ENCODE measurements around the gene BCL2L11. TPM values are rescaled to one million over a fixed set of nuclear protein-coding genes. Genes with fewer than 3 reads are reported as not detected.

BCL2L11 gene
- total and polyA plus RNA-seq, 8 donors = 2.7 to 14.9 (median 8.8) TPM

DNA sequence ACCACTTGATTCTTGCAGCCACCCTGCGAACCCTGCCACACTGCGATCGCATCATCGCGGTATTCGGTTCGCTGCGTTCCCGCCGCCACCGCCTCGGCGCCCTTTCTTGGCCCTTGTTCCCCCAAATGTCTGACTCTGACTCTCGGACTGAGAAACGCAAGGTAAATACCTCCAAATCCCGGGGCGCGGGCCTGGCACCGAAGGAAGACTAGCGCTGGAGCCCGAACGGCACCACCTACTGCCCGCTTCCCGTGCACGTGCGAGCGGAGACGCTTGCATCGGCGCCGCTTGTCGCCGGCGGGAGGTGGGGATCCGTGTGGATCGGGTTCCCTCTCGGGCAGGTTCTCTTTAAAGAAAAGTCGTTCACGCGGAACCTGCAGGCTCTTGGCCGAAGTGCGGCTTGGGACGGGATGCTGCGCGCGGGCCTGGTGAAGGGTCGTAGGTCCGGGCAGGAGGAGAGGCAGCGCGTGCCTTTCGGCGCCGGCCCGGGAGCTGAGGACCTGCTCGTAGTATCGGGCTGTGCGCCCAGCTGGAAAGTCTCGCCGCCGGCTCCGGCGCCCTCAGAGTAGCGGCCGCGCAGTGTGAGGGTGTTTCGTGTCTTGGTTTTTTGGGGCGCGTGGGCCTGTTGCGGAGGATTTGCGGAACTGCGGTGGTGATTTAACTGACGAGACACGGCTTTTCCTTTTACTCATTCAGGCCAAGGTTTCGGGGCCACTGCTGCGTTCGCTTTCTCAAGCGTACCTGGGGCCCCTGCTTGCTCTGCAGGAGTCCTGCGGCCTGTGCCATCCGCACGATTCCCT, 514 bp downstream of the BCL2L11 start:
- Histone ChIP-seq H3K27ac (peak overlapping the region; percentile 55 to 88 (median 86)), H3K9me3 (no peaks in the 10 kb centered on the region), H3K4me3 (peak overlapping the region; percentile 66 to 88 (median 76)), H3K27me3 (peaks cover 0 to 13% (median 0%) of the 10 kb centered on the region in 4 donors), H3K36me3 (no peaks in the 10 kb centered on the region), H3K4me1 (peaks cover 3 to 17% (median 4%) of the 10 kb centered on the region in 3 donors)
- 0% methylated on average over 77 to 80 of the region's 80 CpGs for WGBS, 2 donors
- ATAC-seq (peak; percentile 25 to 54 (median 34)), DNase-seq (peak; percentile 46 to 87 (median 66)), FAIRE-seq (no peak)
- TF ChIP-seq, protein P1, sequence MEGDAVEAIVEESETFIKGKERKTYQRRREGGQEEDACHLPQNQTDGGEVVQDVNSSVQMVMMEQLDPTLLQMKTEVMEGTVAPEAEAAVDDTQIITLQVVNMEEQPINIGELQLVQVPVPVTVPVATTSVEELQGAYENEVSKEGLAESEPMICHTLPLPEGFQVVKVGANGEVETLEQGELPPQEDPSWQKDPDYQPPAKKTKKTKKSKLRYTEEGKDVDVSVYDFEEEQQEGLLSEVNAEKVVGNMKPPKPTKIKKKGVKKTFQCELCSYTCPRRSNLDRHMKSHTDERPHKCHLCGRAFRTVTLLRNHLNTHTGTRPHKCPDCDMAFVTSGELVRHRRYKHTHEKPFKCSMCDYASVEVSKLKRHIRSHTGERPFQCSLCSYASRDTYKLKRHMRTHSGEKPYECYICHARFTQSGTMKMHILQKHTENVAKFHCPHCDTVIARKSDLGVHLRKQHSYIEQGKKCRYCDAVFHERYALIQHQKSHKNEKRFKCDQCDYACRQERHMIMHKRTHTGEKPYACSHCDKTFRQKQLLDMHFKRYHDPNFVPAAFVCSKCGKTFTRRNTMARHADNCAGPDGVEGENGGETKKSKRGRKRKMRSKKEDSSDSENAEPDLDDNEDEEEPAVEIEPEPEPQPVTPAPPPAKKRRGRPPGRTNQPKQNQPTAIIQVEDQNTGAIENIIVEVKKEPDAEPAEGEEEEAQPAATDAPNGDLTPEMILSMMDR (IDR thresholded peaks at IDR 0.05) = no peak
- intact Hi-C loops (cut with DNase I) = no loop called here

DNA sequence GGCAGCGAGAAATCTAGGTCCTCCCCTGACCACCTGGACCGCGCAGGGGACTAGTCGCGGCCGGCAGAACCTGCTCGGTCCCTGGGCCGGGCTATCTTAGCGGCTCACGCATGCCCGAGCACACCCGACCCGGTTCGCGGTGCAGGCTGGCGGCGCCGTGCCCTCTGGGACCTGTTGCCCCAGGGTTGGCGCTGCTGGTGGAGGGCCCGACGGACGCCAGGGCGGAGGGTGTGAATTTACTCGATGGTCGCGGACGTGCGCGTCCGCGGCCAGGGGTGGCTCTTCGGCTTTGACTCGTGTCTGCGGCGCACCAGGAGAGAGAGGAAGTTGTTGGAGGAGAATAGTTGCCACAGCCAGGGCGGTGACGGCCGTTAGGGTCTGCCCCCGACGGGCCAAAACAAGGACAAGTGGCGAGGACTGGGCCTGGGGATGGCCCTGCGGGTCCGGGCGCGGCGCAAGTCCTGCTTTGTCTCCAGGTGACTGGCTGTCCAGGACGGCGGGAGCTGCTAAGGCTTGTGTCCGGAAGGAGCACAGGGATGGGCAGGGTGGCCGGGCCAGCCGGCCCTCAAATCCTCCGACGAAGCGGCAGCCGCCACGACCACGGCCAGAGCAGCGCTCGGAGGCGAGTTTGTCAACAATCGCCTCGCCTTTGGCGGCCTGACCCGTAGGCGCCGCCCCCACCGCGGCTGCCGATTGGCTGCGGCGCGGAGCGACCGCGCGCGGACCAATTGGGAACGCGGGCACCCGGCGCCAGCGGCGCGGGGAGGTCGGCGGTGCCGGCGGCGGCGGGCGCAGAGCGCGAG, 1.3 kb downstream of the BCL2L11 start:
- no peaks in the 10 kb centered on the region for H3K9me3 ChIP-seq
- FAIRE-seq (no peak), ATAC-seq (peak; percentile 72 to 81 (median 76)), DNase-seq (peak; percentile 88 to 96 (median 92))
- TF ChIP-seq, protein P1 (IDR thresholded peaks at IDR 0.05) = no peak
- 0% methylated on average over 85 to 93 of the region's 93 CpGs for WGBS, 2 donors
- peak overlapping the region; percentile 55 to 88 (median 86) for H3K27ac ChIP-seq
- H3K27me3 ChIP-seq = peaks cover 0 to 13% (median 0%) of the 10 kb centered on the region in 4 donors
- intact Hi-C loops (cut with DNase I) = no loop called here
- peaks cover 3 to 14% (median 4%) of the 10 kb centered on the region in 3 donors for H3K4me1 ChIP-seq
- peak overlapping the region; percentile 66 to 88 (median 76) for H3K4me3 ChIP-seq
- no peaks in the 10 kb centered on the region for H3K36me3 ChIP-seq

- intact Hi-C loops (cut with DNase I) = no loop called here
- WGBS, 2 donors = 0 to 1% methylated on average over 84 to 92 of the region's 92 CpGs
- TF ChIP-seq, protein P1 (IDR thresholded peaks at IDR 0.05) = no peak
- Histone ChIP-seq H3K27ac (peak overlapping the region; percentile 82 to 87 (median 84)), H3K4me3 (peak overlapping the region; percentile 67 to 88 (median 76)), H3K4me1 (peaks cover 3 to 6% (median 4%) of the 10 kb centered on the region in 3 donors), H3K9me3 (no peaks in the 10 kb centered on the region), H3K27me3 (peaks cover 0 to 13% (median 0%) of the 10 kb centered on the region in 4 donors), H3K36me3 (no peaks in the 10 kb centered on the region)
- peak; percentile 32 to 52 (median 40) for ATAC-seq
- DNase-seq = peak; percentile 80 to 94 (median 85)
- FAIRE-seq = no peak
These were observed 2.1 kb downstream of the BCL2L11 start for GRCh38 chr2:111122631-111123421.

DNA sequence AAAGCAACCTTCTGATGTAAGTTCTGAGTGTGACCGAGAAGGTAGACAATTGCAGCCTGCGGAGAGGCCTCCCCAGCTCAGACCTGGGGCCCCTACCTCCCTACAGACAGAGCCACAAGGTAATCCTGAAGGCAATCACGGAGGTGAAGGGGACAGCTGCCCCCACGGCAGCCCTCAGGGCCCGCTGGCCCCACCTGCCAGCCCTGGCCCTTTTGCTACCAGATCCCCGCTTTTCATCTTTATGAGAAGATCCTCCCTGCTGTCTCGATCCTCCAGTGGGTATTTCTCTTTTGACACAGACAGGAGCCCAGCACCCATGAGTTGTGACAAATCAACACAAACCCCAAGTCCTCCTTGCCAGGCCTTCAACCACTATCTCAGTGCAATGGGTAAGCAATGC, 3.0 kb downstream of the BCL2L11 start:
- Histone ChIP-seq H3K27me3 (peaks cover 0 to 9% (median 0%) of the 10 kb centered on the region in 4 donors), H3K4me1 (peaks cover 3 to 6% (median 4%) of the 10 kb centered on the region in 3 donors), H3K9me3 (no peaks in the 10 kb centered on the region), H3K36me3 (no peaks in the 10 kb centered on the region), H3K27ac (no peak overlapping the region), H3K4me3 (peak overlapping the region in 1 of 4 donors; percentile 81)
- FAIRE-seq (no peak), DNase-seq (no peak), ATAC-seq (no peak)
- intact Hi-C loops (cut with DNase I) = no loop called here
- TF ChIP-seq, protein P1 (IDR thresholded peaks at IDR 0.05) = no peak
- WGBS, 2 donors = 89 to 90% methylated on average over 7 of the region's 7 CpGs

Data from pancreas (tissue), 10 donors.